WERI-Rb-1 (cell line): ENCODE results near the gene CMTM6.

Experiments
- DNase-seq: peaks from one replicate; pipeline ENCODE4 v3.0.0-alpha.2; 2020
- H3K27ac ChIP-seq: fragments of 250-450 bp; sonication (Bioruptor Pico); 2 replicates; pipeline ENCODE4 v1.5.1; 2020; ENCODE audit warnings: mild to moderate bottlenecking, moderate library complexity
- H3K27me3 ChIP-seq: fragments of 250-450 bp; sonication (Bioruptor Pico); 2 replicates; pipeline ENCODE4 v1.5.1; 2021; ENCODE audit warnings: mild to moderate bottlenecking, low read depth, moderate library complexity; ENCODE audit not compliant: insufficient read depth, severe bottlenecking
- H3K36me3 ChIP-seq: fragments of 250-450 bp; sonication (Bioruptor Pico); 2 replicates; pipeline ENCODE4 v1.5.1; 2020; ENCODE audit warnings: mild to moderate bottlenecking, moderate library complexity
- H3K4me3 ChIP-seq: 2 replicates; pipeline ENCODE4 v1.5.1; 2011; ENCODE audit warnings: low read depth, mild to moderate bottlenecking, control low read depth, low read length
- H3K9me3 ChIP-seq: fragments of 250-450 bp; sonication (Bioruptor Pico); 2 replicates; pipeline ENCODE4 v1.5.1; 2021; ENCODE audit warnings: mild to moderate bottlenecking, moderate library complexity; ENCODE audit not compliant: severe bottlenecking
- TF ChIP-seq, protein P1 (sequence below): IDR thresholded peaks from 2 replicates; pipeline ENCODE4 v1.5.1; 2011; ENCODE audit warnings: low read depth, mild to moderate bottlenecking, control low read depth, inconsistent platforms, low read length

CMTM6 gene

DNA sequence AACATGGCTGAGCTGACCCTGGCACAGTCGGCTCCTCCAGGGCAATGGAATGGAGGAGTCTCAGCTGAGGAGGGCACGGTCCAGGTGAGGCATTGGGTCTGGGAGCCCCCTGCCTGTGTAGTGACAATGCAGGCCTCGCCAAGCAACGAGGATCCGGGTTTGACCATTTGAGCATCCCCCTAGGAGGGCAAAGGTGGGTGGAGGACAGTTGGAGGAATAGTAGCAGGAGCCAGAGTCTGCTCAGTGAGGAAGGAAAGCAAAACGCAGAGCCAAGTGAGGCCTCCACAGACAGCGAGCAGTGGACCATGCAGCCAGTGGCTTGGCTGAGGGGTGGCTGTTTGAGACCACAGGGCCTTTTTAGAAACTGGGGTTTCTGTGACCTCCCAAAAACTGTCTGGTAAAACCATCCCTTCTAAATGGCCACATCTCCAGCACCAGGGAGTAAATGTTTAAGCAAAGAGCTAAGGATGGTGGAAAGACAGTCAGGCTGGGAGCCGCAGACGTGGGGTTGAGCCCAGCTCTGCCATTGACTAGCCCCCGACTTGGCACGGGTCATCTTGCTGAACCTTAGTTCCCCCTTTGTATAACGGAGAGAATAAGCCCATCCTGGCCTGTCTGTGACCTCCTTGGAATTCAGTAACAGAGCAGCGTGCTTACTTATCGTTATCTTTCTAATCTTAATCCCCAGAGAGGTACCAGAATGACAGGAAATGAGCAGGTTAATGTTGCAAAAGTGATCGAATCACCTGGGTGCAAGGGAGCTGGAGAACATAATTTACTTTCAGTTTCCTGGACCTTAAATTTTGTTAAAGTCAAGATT, 46.8 kb downstream of the CMTM6 start:
- TF ChIP-seq, protein P1, sequence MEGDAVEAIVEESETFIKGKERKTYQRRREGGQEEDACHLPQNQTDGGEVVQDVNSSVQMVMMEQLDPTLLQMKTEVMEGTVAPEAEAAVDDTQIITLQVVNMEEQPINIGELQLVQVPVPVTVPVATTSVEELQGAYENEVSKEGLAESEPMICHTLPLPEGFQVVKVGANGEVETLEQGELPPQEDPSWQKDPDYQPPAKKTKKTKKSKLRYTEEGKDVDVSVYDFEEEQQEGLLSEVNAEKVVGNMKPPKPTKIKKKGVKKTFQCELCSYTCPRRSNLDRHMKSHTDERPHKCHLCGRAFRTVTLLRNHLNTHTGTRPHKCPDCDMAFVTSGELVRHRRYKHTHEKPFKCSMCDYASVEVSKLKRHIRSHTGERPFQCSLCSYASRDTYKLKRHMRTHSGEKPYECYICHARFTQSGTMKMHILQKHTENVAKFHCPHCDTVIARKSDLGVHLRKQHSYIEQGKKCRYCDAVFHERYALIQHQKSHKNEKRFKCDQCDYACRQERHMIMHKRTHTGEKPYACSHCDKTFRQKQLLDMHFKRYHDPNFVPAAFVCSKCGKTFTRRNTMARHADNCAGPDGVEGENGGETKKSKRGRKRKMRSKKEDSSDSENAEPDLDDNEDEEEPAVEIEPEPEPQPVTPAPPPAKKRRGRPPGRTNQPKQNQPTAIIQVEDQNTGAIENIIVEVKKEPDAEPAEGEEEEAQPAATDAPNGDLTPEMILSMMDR, result no peak
- no peak overlapping the region for H3K27ac ChIP-seq
- no peak overlapping the region for H3K4me3 ChIP-seq
- peak; percentile 27 for DNase-seq
- H3K9me3 ChIP-seq, result no peaks in the 10 kb centered on the region
- H3K36me3 ChIP-seq, result no peaks in the 10 kb centered on the region
- no peaks in the 10 kb centered on the region for H3K27me3 ChIP-seq

DNA sequence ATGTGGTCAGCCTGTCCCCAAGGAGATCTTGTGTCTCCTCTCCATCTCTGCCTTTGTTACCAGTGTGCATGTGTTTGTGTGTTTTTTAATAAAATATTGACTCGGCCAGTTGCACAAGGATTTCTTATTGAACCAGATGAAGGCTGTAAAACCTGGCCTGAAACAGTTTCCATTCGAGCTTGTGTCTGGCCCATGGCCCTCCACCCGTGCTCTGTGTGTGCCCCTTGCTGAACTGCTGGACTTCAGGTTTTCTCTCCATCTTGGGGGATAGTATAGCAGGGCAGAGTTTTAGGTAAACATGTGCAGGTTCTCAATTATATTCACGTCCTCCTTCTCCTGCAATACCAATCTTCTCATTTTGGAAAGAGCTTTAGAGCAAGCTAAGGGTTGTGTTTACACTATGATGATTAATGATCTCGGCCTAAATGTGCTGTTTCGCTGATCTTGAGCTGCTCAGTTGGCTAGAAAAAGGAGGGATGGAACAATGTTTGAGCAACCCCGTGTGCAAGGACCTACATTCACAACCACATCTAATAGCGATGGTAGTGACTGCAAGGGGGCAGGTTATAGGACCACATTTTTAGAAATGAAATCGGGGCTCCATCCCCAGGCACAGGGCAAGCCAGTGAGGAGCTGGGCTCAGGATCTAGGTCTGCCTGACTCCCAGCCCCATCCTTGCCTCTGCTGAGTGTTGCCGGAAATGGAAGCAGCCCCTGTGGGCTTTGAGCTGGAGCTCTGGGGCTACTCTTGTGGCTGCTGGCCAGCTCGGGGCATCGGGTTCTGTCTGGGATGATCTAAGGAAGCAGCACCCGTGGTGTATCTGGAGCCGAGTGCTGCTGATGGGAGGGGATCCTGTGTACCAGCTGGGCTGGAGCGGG, 47.7 kb downstream of the CMTM6 start:
- Histone ChIP-seq H3K9me3 (no peaks in the 10 kb centered on the region), H3K36me3 (no peaks in the 10 kb centered on the region), H3K4me3 (no peak overlapping the region), H3K27ac (no peak overlapping the region), H3K27me3 (no peaks in the 10 kb centered on the region)
- DNase-seq, result no peak
- TF ChIP-seq, protein P1, result no peak

DNA sequence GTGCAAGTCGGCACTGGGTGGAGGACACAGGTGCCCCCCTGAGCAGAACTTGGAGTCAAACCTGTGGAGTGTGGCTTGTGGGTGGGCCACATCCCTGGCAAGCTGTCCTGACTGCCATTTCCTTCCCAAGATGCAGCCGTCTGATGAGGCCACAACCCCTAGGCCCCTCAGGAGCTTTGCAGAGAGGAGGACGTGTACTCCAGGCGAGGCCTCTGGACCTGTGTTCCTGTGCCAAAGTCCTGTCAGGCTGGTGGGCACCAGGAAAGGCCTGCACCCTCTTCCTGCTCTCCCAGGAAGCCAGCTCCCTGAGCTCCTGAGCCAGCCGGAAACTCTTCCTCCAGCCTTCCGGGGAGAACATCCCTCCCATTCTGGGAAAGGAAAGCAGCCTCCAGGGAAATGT, 48.5 kb downstream of the CMTM6 start:
- Histone ChIP-seq H3K9me3 (no peaks in the 10 kb centered on the region), H3K4me3 (no peak overlapping the region), H3K27me3 (no peaks in the 10 kb centered on the region), H3K27ac (no peak overlapping the region), H3K36me3 (no peaks in the 10 kb centered on the region)
- TF ChIP-seq, protein P1, result no peak
- DNase-seq, result no peak

DNA sequence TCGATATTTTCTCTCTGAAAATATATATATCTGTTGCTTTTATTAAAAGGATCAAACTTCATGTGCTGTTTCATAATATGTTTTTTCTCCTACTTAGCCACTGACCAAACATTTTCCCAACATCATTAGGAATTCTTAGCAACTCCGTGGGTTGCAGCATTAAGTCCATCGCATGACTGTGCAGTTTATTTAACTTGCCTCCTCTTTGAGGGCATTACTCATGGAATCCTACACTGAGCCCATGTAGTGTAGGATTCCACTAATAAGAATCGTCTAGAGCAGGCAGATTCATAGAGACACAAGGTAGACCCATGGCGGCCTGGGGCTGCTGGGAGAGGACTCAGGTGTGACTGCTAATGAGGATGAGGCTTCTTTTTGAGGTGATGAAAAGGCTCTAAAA, 49.3 kb downstream of the CMTM6 start:
- Histone ChIP-seq H3K4me3 (no peak overlapping the region), H3K27me3 (no peaks in the 10 kb centered on the region), H3K36me3 (no peaks in the 10 kb centered on the region), H3K9me3 (no peaks in the 10 kb centered on the region), H3K27ac (no peak overlapping the region)
- TF ChIP-seq, protein P1, result no peak
- no peak for DNase-seq

DNA sequence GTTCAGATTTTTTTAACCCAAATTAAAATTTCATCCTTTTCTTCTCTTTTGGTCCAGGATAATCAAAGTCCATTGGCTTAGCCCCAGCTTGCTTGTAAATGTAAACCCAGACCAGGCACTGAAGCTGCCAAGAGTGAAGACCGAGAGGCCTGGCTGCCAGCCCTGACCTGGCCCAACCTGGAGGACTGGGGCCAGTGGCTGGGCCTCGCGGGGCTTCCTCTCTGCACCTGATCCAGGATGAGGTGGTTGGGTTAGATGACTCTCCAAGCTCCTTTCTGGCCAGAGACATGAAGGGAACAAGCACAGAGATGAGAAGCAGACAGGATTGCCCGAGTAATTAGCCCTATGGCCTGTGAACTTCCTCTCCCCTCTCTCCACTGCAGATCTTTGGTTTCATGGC, 50.6 kb downstream of the CMTM6 start:
- H3K27me3 ChIP-seq, result no peaks in the 10 kb centered on the region
- no peak for DNase-seq
- H3K36me3 ChIP-seq, result no peaks in the 10 kb centered on the region
- H3K27ac ChIP-seq, result no peak overlapping the region
- H3K4me3 ChIP-seq, result no peak overlapping the region
- no peaks in the 10 kb centered on the region for H3K9me3 ChIP-seq
- TF ChIP-seq, protein P1, result no peak
